Measurements from ENCODE around the gene MRPS23. TPM values are rescaled to one million over a fixed set of nuclear protein-coding genes. Genes with fewer than 3 reads are reported as not detected.

MRPS23 gene
- total and polyA plus RNA-seq, 2 experiments from 2014 or later = 53.2 to 74.5 TPM

GRCh38 chr17:57853695-57854094 lies 3.9 kb upstream of the MRPS23 start (continued):
- TF ChIP-seq REST (IDR thresholded peaks at IDR 0.05; ENCODE audit: unreplicated experiment) (no peak), CREB1 (CRISPR knock-in tag; IDR thresholded peaks at IDR 0.05; ENCODE audit: low read depth) (no peak), ZNF114 (CRISPR knock-in tag; IDR thresholded peaks at IDR 0.05) (no peak), ZNF462 (CRISPR knock-in tag; IDR thresholded peaks at IDR 0.05) (no peak)

- Histone ChIP-seq H3K9me2 (ENCODE audit: insufficient read depth) (no peaks in the 10 kb centered on the region), H3K27me3 (ENCODE audit: insufficient read depth) (no peaks in the 10 kb centered on the region), H3K36me3 (ENCODE audit: insufficient read depth) (peaks cover 5% of the 10 kb centered on the region), H3F3A (replicated peaks; ENCODE audit: low read depth) (0 out of 2 replicates have a peak, but pooled peaks cover 10% of the 10 kb centered on the region), H3K79me2 (replicated peaks; ENCODE audit: insufficient read depth) (peaks cover 19% of the 10 kb centered on the region), H3K27ac (ENCODE audit: low read depth) (no peak overlapping the region), H3K4me3 (no peak overlapping the region), H3K4me1 (ENCODE audit: insufficient read depth) (peaks cover 25% of the 10 kb centered on the region), H3K4me2 (no peak overlapping the region), H4K20me1 (replicated peaks; ENCODE audit: insufficient read depth) (no peaks in the 10 kb centered on the region), H2AFZ (no peak overlapping the region)
- Mint-ChIP-seq H3K9me3 (no peaks in the 10 kb centered on the region), H3K4me1 (peaks cover 28% of the 10 kb centered on the region), H3K27ac (no peak overlapping the region), H3K27me3 (ENCODE audit: insufficient read depth, low read depth, poor library complexity) (peaks cover 8% of the 10 kb centered on the region), H3K4me3 (no peak overlapping the region), H3K36me3 (ENCODE audit: low read depth) (peaks cover 16% of the 10 kb centered on the region; the same call in 2 of the 3 replicates)
- no peak for DNase-seq (ENCODE audit: low spot score)
- no peak for ATAC-seq
- TF ChIP-seq NANOG (IDR thresholded peaks at IDR 0.05; ENCODE audit: borderline replicate concordance) (no peak), POLR2AphosphoS5 (IDR thresholded peaks at IDR 0.05; ENCODE audit: low read depth) (no peak), STAT1 (IDR thresholded peaks at IDR 0.05; ENCODE audit: unreplicated experiment) (no peak), REST (IDR thresholded peaks at IDR 0.05; ENCODE audit: unreplicated experiment) (no peak), ZNF331 (CRISPR knock-in tag; IDR thresholded peaks at IDR 0.05; ENCODE audit: low read depth) (no peak), EZH2phosphoT487 (IDR thresholded peaks at IDR 0.05; ENCODE audit: unreplicated experiment) (no peak)
Measured at GRCh38 chr17:57852955-57853328, 3.1 kb upstream of the MRPS23 start.
